HG02885 (cell line): ENCODE measurements around the gene LIMCH1.
"Not testable (repeated sequence)": the region's sequence is repeated elsewhere in the genome, so short reads cannot be mapped to it uniquely, and the experiment has no call there.

Experiments used
- ATAC-seq: cut with Tn5 transposase; IDR thresholded peaks from one replicate; pipeline ENCODE4 v1.9.1; 2021; ENCODE audit warnings: mild to moderate bottlenecking; ENCODE audit not compliant: unreplicated experiment, poor library complexity

The LIMCH1 gene, protein sequence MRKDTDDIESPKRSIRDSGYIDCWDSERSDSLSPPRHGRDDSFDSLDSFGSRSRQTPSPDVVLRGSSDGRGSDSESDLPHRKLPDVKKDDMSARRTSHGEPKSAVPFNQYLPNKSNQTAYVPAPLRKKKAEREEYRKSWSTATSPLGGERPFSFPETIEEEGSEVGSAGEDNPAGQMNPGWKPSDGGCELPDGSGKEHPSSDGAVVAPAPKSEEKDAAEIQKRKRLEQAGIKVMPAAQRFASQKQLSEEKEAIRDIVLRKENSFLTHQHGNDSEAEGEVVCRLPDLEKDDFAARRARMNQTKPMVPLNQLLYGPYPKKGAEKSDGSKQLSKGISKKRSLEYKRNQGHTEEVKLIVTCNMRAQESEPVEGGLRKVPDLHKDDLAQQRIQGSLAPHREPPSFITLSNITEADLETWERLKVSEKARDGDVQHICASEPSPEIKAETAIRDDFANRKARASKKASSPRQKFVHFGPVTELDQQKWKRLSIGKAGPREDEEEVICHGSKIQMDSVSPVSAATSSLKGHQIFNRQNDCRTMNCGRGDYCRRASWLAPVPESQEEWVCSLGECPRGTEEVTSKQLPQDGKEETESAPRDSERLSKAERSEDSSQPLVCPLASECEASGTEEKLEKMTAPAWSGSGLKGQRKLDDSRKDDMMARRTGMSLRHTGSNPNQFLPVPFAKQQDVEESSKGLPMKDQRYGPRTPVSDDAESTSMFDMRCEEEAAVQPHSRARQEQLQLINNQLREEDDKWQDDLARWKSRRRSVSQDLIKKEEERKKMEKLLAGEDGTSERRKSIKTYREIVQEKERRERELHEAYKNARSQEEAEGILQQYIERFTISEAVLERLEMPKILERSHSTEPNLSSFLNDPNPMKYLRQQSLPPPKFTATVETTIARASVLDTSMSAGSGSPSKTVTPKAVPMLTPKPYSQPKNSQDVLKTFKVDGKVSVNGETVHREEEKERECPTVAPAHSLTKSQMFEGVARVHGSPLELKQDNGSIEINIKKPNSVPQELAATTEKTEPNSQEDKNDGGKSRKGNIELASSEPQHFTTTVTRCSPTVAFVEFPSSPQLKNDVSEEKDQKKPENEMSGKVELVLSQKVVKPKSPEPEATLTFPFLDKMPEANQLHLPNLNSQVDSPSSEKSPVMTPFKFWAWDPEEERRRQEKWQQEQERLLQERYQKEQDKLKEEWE (N-terminal part only)

DNA sequence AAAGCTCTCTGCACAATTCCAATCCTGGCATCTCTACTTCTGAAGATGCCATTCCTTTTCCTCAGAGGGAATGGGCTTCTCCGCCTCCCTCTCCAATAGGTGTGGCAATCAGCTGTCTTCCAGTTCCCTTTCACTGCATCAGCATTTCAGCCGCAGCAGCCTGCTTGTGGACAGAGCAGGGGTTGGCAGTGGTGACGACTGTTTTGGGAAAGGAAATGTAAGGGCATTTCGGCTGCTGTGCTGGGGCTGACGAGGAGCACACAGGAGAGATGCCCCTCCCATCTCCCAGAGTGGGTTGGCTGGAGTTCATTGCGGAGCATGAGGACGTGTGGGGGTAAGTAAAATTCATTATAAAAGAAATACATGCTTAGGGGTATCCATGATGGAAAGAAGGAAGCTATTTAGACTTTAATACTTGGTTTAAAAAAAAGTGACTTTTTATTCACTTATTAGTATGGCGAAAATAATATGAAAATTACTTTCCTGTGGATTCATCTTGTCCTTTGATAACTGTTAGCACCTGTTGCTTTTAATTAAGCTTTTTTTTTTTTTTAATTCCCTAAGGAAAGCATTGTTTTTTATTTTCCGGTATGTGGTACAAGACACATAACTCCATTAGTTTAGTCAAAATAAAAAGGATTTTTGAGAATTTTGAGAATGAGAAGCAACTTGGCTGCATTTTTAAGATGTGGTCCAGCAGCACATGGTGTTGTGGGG is at the start of gene LIMCH1:
Gene LIMCH1 (plus strand): TSS at position 141 of the 717 bp plus-strand sequence. CDS start 67,839 bp downstream, outside the sequence.
- no peak for ATAC-seq

DNA sequence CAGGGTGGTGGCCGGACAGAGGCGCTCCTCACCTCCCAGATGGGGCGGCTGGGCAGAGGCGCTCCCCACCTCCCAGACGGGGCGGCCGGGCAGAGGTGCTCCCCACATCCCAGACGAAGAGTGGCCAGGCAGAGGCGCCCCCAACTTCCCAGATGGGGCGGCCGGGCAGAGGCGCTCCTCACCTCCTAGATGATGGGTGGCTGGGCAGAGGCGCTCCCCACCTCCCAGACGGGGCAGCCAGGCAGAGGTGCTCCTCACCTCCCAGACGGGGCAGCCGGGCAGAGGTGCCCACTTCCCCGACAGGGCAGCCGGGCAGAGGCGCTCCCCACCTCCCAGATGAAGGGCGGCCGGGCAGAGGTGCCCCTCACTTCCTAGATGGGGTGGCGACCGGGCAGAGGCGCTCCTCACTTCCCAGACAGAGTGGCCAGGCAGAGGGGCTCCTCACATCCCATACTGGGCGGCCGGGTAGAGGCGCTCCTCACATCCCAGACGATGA is 46.8 kb upstream of the LIMCH1 start:
- ATAC-seq, result not testable (repeated sequence)

DNA sequence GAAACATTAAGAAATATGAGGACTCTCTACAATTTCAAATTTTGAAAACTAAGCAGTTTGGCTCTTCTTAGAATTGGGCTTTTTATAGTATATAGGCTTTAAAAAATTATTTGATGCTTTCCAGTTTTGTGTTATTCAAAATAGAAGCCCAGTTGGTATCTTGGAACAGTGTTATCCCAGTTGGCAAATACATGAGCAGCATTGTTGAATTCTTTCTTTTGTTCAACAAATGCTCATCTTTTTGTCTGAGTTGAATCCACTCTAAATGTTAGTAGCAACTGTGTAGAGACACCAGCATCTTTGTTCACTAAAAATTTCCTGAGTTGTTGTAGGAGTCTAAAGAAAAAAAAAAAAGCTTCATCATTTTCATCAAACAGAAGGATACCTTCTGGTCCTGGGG is 41.0 kb upstream of the LIMCH1 start:
- ATAC-seq, result no peak

DNA sequence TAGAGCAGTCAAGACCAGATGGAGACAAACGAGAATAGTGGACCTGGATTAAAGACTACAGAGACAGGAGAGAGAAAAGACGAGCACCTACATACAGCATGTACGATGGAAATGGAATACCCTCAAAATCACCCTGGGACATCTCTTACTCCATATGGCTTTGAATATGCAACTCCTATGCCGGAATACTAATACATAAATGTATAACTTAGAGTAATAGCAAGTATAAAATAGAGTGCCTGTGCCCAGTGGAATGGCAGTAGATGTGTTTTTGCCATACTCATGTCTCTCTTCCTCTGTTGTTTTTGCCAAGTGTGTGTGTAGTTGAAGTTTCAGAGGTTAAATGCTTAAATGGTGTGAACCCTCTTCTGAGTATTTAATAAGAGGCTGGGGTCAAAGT is 39.8 kb upstream of the LIMCH1 start:
- ATAC-seq, result no peak

DNA sequence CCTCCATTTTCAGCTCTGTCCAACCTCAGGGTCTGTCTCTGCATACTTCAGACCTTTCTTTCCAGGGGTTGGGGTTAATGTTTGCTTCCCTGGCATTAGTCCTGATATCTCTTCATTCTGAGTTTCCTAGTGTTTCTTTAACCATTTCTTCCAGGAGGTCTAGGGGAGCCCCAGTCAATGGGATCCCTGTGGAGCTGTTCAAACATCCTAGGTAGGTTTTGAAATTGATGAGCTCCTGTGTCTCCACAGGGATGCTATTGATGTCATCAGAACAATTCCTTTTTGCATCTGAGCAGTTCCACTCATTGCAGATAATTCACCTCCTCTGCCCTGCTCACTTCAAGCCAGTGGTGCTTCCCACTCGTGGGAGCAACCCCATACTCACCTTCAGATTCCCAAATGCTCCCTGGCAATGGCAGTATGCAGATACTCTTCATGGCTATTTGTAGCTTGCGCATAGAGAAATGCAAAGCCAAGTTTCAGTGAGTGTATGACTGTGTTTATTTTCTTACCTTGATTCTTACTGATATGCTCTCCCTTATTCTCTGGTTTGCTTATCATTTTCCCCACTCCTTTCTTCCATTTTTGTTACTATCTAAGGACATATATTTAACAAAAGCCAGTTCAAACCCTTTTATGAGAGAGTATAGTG is 33.7 kb upstream of the LIMCH1 start:
- no peak for ATAC-seq

DNA sequence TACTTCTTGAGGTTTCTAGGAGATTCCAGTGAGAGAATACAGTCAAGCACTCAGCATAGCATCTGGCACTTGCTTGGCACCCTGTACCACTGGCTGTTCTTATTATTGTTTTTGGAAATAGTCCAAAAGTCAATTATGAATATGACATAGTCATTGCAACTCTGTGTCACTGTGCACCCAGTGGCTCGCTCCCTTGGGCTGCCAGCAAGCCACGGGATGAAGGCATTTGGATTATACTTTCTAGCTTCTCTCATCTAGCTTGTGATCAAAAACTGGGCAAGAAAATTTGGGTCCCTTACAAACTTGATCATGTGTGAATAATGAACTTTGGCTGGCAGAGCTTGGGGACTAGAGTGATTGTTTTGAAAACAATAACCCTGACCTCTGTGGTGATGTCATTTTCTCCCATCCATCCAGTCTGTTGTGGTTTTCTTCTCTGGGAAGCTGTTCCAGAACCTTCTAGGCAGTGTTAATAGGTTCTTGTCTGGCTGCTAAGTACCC is 32.7 kb upstream of the LIMCH1 start:
- no peak for ATAC-seq

DNA sequence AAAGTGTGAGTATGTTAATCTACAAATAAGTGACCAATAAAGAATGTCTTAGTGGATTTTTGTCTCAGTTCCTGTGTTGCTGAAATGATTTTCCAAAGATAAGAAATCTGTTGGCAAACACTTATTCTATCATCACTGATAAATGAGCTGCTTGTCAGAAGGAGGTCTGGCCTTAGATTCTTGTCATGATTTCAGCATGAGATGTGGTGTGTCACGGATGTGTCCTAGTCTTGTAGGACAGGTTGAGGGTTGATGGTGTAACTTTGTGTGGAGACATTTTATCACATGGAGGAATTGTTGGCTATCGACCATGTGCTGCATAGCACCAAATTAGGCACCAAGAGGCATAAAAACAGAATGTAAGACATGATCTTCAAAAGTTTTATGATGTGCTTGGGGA is 31.8 kb upstream of the LIMCH1 start:
- no peak for ATAC-seq

DNA sequence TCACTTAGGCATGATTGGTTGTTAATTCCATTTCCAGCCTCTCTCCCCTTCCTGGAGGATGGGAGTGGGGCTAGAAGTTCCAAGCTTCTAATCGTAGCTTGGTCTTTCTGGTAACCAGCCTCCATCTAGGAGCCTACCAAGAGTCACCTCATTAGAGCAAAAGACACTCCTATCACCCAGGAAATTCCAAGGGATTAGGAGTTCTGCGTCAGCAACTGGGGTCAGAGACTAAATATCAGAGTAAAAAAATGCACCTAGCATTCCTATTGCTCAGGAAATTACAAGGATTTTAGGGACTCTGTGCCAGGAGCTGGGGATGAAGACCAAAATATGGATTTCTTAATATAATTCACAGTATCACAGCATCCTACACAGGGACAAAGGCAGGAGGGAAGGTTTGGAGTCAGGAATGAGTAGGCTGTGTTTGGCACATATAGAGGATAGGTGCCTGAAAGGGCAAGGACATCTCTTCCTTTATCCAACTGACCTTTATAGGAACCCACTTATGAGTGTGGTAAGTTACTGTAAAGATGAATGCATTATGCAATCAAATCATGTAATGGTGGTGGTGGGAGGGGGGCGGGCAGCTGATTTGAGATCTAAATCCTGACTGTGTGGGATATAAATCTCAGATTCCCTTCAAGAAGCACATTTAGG is 30.5 kb upstream of the LIMCH1 start:
- no peak for ATAC-seq

DNA sequence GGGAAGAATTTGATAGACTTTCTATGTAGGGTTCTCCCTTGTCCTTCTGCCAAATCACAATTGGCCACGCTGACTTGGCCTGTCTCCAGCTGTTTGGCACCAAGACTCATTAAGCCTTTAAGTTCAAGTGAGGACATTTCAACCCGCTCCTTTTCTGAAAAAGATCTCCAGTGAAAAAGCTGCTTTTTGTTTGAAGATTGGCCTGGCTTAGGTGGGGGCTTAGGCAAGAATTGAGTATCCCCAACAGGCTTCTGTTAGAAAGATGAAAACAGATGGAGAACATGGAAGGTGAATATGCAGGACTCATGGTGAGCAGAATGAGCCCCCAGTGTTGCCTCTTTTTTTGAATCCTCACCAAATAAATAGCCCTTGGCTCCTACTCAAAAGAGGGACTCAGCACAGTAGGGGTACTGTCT is 28.5 kb upstream of the LIMCH1 start:
- no peak for ATAC-seq

DNA sequence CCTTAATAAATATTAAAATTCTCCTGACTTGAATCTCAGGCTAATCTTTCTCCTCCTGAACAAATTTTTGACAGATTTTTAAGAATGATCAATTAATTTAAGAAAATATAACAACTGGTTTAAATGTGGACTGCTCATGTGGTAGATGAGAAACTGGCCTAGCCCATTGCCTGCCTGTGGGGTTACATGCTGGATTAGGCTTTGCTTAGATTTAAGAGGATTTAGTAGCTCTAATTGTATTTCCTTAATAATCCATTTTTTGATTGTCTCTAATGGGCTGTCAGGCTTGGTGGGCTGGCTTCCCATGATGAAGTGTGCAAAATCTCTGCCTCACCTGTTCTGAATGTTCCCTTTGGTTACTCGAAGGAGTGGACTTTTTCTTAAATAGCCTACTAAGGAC is 27.8 kb upstream of the LIMCH1 start:
- no peak for ATAC-seq

DNA sequence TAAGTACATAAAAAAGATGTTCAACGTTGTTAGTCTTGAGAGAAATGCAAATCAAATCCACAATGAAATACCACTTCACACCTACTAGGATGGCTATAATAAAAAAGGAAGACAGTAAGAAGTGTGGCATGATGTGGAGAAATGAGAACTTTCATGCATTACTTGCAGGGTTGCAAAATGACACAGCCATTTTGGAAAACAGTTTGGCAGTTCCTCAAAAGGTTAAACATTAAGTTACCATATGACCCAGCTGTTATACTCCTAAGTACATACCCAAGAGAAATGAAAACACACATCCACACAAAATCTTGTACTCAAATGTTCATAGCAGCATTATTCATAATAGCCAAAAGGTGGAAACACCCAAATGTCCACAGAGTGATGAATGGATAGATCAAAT is 25.8 kb upstream of the LIMCH1 start:
- ATAC-seq, result no peak

DNA sequence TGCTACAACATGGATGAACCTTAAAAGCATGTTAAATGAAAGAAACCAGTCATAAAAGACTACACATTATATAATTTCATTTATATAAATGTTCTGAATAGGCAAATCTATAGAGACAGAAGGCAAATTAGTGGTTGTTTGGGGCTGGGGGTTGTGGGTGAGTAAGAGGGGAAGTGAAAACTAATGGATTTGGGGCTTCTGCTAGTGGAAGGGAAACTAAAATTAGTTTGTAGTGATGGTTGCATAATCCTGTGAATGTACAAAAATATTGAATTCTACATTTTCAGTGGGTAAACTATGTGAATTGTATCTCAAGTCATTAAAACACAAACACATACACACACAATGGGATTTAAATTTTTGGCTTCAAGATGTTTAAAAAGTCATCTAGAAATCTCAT is 25.4 kb upstream of the LIMCH1 start:
- ATAC-seq, result no peak

DNA sequence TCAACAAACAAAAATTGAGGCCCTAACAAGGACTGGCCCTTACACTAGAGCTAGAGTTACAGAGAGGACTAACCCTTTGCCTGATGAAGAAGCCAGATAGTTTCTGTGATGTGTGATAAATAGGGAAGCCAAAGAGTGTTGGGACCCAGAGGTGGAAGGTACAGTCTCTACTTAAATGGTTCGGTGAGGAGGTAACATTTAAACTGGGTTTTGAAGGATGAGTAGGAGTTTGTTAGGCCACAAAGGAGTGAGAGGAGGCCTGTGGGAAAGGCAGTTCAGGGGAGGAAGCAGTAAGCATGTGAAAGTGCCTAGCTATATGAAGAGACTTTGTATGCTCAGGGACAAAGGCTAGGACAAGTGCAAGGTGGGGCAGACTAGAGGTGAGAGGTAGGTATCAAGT is 23.8 kb upstream of the LIMCH1 start:
- ATAC-seq, result no peak

DNA sequence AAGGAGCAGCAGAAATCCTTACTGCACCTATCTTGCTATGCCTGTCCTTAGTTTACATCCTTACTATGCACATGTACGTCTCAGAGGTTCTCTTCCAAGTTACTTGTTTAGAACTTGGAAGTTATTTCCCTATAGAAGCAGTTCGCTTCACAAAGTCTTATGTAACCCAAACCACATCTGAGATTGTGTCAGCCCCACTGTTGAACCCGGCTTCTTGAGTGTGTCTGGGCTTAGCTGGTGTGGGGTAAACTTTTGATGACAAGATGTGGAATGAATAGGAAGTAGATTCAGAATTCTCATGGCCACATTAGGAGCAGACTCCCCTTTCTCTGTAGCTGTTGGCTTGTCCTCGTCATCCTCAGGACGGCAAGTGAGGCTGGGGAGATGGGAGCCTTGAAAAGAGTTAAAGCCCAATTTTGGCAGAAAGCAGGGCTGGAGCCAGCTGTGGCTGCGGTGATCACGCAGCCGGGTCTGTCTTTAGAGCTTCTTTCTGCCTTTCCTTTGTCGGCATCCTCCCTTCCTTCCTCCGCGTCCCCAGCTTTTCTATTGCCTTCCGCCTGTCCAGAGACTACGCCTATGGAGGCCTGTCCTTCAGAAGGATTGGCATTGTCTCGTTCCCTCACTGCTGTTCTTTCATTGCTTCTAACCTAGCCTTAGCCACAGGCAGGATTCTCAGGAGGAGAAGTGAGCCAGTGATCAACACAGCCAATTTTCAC is 23.0 kb upstream of the LIMCH1 start:
- ATAC-seq, result no peak

DNA sequence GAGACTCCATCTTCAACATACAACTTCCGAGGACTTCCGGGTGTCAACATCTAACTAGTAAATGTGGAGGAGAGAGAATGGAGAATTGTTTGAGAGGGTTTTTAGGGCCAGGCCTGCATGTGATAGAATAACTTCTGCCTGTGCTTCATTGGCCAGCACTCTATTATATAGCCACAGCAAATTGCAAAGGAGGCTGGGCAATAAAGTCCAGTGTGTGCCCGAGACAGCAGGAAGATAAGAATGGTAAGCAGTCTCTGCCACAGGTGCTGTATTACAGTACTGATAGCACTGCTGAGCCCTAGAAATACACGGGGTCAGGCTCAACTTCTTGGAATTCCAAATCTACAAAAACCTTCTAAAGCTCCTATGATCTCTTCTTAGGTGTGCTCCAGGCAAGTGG is 20.8 kb upstream of the LIMCH1 start:
- ATAC-seq, result no peak

DNA sequence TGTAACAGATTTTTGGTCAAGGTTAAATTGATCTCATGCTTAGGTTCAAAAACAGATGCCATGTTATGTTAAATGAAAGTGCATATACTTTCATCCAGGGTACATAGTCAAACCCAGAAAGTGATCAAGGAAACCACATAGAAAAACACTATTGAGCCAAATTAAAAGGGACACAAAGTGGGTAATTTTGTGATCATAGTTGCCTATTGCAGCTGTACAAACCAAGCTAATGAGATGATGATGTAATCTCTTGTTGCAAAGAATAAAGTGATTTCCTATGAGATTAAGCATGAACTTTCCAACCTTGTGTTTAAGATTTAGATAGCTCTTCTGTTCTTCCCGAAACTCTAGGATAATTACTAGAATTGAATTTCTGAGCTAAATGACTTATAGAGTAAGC is 20.2 kb upstream of the LIMCH1 start:
- ATAC-seq, result no peak

DNA sequence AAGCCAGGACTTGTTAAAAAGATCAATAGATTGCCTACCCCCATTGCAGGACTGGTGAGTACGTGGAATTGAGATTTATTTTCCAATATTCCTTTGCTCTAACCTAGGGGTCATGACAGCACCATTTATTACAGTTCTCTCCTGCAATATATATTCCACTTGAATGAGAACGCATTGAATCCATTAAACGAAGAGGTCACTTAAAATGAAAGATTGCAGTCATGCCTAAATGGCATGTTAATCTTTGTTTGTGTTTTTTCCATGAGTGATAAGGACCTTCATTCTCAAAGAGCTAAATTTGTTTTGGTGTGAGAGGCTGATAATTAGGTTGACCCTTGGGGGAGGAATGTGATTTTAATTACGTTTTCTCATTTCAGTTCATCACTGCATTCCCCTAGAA is 13.5 kb upstream of the LIMCH1 start:
- no peak for ATAC-seq

DNA sequence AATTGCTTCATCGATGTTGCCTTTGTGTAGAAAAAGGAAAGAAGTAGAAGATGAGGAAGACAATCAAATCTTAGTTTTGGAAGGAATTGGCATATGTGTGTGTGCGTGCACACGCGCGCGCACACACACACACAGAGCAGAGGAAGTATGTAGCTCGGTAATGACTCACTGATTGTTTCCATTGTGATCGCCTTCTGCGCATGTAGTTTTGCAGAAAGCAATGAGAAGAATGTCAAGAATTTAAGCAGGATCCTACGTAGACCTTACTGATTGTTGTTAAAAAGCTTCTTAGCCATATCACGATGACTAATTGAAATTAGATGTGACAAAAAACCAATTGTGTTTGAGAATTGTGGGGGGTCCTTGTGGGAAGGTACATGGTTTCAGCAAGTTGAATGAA is 12.8 kb upstream of the LIMCH1 start:
- ATAC-seq, result no peak
